GM18517 (cell line): ENCODE results near the gene PJA2.

Experiments used
- ATAC-seq: cut with Tn5 transposase; IDR thresholded peaks from one replicate; pipeline ENCODE4 v1.9.1; 2021; ENCODE audit warnings: mild to moderate bottlenecking, moderate library complexity; ENCODE audit not compliant: unreplicated experiment

The PJA2 gene

DNA sequence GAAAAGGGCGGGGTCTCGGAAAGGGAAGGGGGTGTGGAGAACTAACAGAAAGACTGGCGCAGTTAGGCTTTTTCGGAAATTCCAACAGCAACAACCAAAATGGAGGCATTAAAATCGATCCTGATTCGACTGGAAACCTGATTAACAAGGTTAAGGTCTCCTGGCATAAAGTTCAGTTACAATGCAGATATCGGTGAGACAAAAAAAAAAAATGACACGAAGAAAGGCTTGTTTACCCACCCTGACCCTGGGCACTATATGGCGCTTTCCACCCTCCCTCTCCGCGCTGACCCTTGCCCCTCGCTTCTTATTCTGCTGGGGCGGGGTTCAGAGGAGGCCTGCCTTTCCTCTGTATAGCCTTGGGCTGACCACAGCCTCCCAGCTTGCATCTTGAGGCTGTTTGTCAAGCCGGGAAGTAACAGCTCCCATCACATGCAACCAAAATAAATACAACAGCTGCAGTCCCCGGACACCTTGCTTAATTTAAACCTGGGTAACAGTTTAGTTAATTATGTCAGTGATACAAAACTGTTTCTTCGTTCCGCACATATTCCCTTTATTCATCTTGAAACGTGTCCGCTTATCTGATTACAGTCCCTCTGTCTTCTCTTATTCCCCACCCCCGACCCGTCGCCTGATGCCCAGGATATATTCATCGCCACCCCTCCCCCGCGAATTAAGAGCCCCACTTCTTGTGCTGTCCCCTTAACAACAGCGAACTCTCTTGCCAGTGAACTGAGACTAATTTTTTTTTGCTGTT lies 795 bp upstream of the PJA2 start:
- ATAC-seq = peak; percentile 20

DNA sequence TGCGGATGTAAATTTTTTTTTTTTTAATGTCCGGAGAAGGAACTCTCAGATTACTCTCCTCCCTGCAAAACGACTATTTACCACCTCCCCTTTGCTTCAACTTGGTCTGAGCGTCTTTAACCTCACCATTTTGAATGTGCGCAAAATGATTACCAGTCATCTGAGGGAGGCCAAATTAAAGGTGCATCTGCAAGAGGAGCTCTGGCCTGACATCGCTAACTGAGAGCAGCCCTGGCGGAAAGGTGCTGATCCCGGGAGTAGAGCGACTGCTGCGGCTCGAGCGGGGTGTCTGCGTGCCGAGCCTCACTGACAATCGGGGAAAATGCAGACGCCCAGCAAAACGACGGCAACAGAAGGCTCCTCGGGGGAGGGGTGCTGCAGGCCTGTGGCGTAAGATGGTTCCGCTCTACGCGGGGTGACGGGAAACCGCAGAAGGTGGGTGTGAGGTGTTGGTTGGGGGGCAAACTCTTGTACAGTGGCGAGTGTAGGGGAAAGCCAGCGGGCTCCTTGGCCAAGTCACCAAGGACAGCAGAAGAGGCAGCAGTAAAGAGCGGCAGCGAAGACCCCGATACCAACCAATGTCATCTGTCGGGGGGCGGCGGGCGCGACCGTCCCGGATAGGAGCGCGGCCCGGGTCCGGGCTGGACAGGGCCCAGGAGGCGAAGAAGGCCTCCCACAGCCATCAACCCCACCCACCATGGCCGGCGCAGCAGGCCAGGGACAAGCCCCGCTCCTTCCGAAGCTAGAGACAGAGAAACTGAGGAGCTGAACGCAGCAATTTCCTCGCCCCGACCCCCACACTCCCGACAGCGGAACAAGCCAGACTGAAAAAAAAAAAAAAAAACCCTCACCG lies 557 bp downstream of the PJA2 start:
- peak; percentile 32 for ATAC-seq

DNA sequence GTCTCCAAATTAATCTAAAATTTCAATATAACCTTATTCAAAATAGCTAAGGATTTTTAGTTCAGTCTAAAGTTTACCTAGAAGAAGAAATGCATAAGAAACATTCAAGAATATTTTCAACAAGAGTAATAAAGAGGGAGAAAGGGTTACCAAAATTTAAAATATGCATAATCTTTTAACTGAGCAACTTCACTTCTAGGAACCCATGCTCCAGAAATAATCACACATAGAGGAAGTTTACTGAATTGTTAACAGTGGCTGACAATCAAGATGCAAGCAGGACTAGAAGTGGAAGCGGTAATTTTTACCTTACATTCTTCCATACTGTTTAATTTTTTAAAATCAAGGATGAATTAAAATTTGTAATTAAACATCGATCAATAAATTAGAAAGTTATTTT lies 1.9 kb downstream of the PJA2 start:
- no peak for ATAC-seq

DNA sequence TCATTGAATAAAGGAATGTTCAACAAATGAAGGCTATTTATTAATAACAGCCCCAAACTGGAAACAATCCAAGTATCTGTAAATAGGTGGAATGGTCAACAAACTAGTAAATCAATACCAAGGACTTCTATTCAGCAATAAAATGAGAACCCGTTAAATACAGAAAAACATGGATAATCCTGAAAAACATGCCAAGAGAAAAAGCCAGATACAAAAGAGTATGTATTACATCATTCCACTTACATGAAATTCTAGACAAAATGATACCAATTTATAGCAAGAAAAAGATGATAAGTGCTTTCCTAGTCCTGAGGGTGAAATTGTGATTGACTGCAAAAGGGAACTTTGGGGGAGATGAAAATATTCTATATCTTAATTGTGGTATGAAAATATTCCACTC lies 3.1 kb downstream of the PJA2 start:
- no peak for ATAC-seq

DNA sequence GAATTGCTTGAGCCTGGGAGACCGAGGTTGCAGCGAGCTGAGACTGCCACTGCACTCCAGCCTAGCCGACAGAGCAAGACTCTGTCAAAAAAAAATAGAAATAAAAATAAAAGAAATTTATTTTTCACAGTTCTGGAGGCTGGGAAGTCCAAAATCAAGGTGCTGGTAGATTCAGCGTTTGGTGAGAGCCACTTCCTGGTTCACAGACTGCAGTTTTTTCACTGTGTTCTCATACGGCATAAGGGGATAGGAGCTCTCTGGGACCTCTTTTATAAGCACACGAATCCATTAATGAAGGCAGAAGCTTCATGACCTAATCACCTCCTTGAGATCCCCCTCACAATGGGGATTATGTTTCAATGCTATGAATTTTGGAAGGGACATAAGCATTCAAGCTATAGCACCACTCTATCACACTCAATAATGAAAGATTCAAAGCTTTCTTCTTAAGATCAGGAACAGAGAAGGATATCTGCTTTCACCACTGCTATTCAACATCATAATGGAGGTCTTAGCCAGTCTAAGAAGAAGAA lies 5.3 kb downstream of the PJA2 start:
- ATAC-seq = no peak

DNA sequence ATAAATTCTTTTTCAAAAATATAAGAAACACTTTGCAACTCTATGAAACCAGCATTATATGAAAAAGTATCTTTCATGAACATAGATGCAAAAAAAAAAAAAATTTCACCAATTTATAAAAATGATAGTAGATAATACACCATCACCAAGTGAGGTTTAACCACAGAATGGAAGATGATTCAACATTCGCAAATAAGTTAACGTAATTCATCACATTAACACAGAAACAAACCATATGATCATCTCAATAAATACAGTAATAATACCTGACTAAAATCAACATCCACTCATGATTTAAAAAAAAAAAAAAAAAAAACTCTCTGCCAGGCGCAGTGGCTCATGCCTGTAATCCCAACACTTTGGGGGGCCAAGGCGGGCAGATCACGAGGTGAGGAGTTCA lies 6.3 kb downstream of the PJA2 start:
- no peak for ATAC-seq

DNA sequence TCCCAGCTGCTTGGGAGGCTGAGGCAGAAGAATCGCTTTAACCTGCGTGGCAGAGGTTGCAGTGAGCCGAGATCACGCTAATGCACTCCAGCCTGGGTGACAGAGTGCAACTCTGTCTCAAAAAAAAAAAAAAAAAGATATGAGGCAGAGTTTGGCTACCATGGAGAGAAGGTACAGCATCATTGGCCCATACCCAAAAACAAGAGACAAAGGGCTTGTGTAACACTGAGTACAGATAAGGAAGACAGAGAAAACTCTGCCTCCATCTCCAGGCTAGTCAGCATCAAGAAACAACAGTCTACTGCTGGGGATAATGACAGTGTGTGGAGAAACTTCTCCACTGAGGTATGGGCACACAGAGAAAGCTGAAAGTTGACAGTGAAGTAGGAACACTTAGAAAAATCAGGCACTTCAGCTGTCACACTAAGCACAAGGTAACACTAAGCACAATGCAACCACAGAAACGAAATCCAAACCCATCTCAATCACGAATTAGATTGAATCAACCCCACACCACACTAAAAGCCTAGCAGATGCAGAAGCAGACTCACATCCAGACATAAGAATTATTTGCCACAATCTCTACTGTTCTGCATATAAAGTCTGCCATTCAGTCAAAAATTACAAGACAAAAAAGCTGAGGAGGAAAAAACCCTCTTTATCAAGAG lies 10.5 kb downstream of the PJA2 start:
- ATAC-seq = no peak

DNA sequence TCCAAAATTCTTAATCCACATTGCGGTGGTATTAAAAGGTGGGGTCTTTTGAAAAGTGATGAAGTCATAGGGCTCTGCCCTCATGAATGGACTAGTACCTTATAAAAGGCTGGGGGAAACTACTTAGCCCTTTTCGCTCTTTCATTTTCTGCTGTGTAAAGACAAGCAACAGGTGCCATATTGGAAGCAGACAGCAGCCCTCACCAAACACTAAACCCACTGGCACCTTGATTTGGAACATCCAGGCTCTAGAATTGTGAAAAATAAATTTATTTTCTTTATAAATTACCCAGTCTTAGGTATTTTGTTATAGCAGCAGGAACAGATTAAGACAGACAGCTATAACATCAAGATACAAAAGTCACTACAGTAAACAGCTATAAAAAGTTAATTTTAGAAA lies 12.8 kb downstream of the PJA2 start:
- no peak for ATAC-seq

DNA sequence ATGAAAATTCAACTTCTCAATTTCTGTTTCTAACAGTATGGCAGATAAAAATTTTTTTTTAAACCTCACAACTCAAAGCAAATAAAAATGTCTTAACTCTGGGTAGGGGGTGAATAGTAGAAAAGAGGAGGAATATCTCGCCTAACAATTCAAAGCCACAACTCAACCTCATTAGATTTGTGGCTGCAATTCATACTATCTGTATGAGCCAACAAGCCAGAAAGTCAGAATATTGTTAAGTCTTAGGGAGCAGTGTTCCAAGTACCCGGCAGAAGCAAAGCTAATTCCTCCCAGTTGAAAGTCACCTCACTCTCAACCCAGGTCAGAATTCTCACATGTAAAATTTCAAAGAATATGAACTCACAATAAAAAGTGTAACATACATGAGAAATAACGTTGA lies 15.0 kb downstream of the PJA2 start:
- ATAC-seq = no peak

DNA sequence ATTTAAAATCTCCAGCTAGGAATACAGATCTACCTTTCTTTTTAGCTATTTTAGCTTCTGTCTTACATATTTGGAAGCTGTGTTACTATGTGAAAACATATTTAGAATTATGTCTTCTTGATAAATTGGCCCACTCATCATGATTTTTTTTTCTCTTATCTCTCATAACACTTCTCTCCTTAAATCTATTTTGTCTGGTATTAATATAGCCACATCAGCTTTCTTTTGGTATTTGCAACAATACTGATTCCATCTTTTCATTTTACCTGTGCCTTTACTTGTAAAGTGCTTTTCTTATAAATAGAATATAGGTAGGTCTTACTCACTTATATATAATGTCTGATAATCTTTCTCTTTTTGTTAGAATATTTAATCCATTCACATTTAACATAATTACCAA lies 19.6 kb downstream of the PJA2 start:
- ATAC-seq = no peak

DNA sequence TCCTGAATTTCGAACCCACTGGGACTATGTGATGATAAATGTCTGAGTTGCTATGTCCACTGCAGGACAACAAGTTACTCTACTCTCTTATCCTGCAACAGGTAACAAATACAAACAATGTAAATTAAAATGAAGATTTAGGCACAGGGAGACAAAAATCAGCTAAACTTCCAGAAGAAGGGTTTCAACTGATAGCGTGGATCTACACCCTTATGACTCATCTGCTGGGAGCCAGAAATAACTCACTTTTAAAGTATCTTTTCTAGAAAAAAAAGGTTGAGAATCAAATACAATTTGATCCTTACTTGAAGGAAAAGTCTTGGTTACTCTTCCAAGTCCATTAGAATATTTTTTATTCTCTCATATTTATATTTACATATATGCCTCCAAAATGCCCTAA lies 21.4 kb downstream of the PJA2 start:
- no peak for ATAC-seq

DNA sequence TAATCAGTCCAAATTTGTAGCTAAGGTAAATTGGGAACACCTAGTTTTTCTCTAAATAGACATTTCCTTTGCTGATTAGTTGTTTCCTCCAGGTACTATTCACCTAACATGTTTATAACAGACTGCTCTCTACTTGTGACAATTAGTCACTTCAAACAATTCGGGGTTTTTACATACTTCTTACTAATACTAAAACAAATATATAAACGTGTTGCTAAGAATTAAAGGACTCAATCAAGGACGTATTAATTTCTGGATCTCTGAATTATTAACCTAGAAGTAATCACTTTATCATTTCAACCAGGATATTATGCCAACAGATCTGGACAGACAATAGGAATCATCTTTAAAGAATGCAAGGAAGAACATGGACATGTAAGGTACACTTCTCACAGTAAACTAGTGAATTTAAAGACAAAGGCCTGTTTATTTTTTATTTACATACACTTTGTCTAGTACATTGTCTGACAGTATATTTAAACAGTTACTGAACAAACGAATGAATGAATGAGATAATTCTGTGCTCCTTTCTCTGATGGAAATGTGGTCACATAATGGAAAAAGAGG lies 22.3 kb downstream of the PJA2 start:
- ATAC-seq = no peak

DNA sequence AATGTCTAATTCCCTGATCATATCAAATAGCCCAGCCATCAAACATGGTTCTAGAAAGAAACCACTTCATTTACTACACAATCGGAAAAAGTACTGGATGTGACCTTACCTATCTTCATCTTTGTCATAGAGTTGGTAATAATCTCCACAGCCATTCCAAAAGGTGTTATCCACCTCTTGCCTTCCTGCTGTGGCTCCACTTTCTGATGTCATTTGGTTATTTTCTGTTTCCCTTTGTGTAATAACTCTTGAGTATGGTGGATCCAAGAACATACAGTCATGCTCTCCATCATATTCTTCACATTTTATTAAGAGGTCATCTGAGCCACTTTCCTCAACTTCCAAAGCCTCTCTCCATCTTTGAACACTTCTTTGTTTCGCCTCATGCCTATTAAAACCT lies 31.7 kb downstream of the PJA2 start:
- no peak for ATAC-seq

DNA sequence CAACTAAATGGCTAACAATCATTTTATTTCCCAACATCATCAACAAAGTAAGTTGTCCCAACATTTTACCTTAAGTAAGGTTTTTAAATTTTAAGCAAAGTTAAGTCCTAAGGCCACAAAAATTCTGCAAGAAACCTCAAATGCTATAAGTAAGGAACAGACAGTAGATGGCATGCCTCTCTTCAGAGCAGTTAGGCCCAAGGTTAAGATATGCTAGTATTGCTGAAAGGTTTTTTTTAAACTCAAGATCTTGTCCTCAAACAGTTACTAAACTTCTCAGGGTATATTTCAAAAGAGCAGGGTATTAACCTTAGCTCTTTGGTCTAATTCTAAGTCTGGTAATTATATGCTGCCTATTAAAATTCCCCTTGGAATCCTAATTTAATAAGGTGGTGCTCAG lies 35.1 kb downstream of the PJA2 start:
- no peak for ATAC-seq

DNA sequence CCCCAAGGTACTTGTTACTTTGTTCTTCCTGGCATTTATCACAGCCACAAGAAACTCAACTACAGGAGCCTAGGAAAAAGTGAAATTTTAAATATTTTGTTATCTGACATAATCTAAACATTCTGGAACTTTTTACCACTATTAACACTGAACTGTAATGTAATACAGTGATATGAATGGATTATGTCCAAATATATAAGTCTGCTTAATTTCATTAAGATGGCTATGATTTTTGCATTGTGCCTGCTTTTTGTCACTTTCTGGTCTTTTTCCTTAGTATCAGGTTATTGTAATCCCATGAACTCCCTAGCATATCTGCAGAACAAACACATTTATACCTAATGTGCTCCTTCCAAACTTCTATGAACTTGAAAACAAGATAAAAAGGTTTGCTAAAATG lies 35.8 kb downstream of the PJA2 start:
- ATAC-seq = no peak

DNA sequence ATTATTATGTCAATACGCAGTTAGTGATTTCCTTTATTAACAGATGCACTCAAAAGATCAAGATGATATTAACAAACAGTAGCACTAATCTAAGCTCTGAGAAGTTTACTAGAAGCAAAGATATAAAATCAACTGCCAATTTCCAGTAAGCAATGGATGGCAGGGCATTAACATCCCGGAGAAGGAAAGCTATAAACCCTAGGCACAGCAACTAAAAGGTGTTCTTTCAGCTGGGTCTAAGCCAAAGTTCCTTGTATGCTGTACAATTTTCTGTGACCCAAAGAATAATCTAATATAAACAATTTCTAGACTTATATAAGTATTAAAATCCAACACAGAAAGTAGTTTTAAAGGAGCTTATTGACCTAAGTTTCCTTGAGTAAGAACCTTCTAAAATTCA lies 39.4 kb downstream of the PJA2 start:
- no peak for ATAC-seq

DNA sequence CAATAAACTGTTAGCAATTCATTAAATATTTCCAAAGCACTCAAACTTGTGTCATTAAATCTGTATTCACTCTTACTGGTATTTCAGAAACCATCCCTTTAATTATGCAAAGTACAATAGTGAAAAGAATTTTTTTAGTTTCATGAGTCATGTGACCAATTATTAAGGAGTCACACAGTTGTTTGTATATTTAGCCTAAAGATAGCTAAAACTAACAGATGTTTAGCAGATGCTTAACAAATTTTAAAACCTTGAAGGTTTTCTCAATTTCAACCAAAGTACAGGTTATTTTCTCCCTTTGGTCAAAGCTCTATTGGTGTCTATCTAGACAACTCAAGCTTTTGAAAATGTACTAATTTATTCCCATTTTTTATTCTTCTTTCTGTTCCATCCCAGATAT lies 44.1 kb downstream of the PJA2 start:
- no peak for ATAC-seq

DNA sequence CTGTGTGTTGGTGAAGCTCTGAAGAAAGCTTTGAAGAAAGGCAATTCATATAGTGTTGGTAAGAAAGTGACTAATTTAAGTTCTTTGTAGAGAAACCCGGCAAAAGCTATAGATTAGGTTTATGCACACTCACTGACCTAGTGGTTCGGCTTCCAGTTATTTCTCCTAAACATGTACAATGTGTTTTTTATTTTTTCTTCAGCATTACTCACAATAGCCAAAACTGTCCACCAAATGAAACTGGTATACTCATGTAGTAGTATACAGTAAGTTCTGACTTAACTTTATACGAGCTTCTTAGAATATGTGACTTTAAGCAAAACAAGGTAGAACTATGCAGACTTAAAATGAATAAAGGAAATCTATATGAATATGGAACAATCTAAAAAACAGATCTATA lies 44.8 kb downstream of the PJA2 start:
- ATAC-seq = no peak

DNA sequence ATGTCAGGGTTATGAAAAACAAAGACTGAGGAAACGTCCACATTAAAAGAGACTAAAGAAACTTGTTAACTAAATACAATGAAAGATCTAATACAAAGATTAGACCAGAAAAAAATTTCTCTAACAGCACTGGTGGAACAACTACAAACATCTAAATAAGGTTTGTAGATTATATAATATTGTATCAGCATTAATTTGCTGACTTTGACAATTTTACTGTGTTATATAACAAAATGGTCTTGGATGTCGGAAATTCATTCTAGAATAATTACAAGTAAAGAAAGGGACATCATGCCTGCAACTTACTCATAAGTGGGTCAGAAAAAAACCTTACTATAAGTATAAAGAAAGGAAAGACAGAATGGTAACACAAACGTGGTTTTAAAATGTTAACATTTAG lies 50.1 kb downstream of the PJA2 start:
- no peak for ATAC-seq

DNA sequence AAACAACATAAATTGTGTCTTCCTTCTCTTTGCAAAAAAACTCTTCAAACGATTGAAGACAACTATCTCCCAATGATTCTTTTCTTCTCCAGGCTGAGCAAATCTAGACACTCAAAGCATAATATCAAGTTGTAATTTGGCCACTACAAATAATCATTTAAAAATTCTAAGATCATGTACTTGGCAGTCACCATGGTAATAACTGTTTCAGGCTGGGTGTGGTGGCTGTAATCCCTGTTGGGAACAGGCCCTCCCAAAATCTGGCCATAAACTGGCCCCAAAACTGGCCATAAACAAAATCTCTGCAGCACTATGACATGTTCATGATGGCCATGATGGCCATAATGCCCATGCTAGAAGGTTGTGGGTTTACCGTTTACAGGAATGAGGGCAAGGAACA lies 52.0 kb downstream of the PJA2 start:
- no peak for ATAC-seq

DNA sequence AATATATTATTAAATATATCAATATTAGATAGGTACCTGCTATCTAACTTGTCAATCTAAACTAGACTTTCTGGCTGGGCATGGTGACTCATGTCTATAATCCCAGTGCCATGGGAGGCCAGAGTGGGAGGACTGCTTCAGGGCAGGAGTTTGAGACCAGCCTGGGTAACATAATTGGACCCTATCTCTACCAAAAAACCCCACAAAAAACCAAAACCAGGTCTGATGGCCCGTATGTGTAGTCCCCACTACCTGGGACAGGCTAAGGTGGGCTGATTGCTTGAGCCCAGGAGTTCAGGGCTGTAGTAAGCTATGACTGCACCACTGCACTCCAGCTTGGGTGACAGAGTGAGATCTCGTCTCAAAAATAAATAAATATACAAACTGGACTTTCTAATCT lies 55.0 kb downstream of the PJA2 start:
- ATAC-seq = no peak
